Hepatocyte (in vitro differentiated cells): Measurements from ENCODE around the gene SLC6A12. TPM values are rescaled to one million over a fixed set of nuclear protein-coding genes. Genes with fewer than 3 reads are reported as not detected.

Experiments
- DNase-seq: peaks from one replicate; pipeline ENCODE4 v3.0.0-alpha.2; 2016; ENCODE audit warnings: low spot score
- H2AFZ ChIP-seq: fragments of 200-600 bp; sonication (generic); 2 replicates; pipeline ENCODE4 v1.6.0; 2016; ENCODE audit warnings: antibody characterized with exemption, mild to moderate bottlenecking
- H3K27ac ChIP-seq: fragments of 200-600 bp; sonication (generic); 2 replicates; pipeline ENCODE4 v1.5.1; 2016; ENCODE audit warnings: mild to moderate bottlenecking
- H3K27me3 ChIP-seq: fragments of 200-600 bp; sonication (generic); 2 replicates; pipeline ENCODE4 v1.6.1; 2016
- H3K36me3 ChIP-seq: fragments of 200-600 bp; sonication (generic); replicated peaks from 2 replicates; pipeline ENCODE4 v1.5.1; 2016; ENCODE audit warnings: low read depth; ENCODE audit not compliant: insufficient read depth
- H3K4me1 ChIP-seq: fragments of 200-600 bp; sonication (generic); 2 replicates; pipeline ENCODE4 v1.5.1; 2016; ENCODE audit warnings: mild to moderate bottlenecking, moderate library complexity; ENCODE audit not compliant: insufficient read depth
- H3K4me2 ChIP-seq: fragments of 200-600 bp; sonication (generic); 2 replicates; pipeline ENCODE4 v1.6.0; 2016
- H3K4me3 ChIP-seq: fragments of 200-600 bp; sonication (generic); 2 replicates; pipeline ENCODE4 v1.5.1; 2016; ENCODE audit warnings: mild to moderate bottlenecking
- H3K79me2 ChIP-seq: fragments of 200-600 bp; sonication (generic); 2 replicates; pipeline ENCODE4 v1.6.0; 2017; ENCODE audit warnings: mild to moderate bottlenecking
- H3K9me2 ChIP-seq: fragments of 200-600 bp; sonication (generic); replicated peaks from 2 replicates; pipeline ENCODE4 v1.6.0; 2017; ENCODE audit warnings: mild to moderate bottlenecking; ENCODE audit not compliant: insufficient read depth
- H3K9me3 ChIP-seq: fragments of 200-600 bp; sonication (generic); 2 replicates; pipeline ENCODE4 v1.5.1; 2016; ENCODE audit warnings: low read depth, mild to moderate bottlenecking
- H4K20me1 ChIP-seq: fragments of 200-600 bp; sonication (generic); 2 replicates; pipeline ENCODE4 v1.6.0; 2016; ENCODE audit warnings: mild to moderate bottlenecking; ENCODE audit not compliant: insufficient read depth, poor library complexity, severe bottlenecking
- EZH2 ChIP-seq: fragments of 200-600 bp; sonication (generic); IDR thresholded peaks from 2 replicates; pipeline ENCODE4 v1.6.1; 2016; ENCODE audit warnings: antibody characterized with exemption, mild to moderate bottlenecking, borderline replicate concordance
- EZH2phosphoT487 ChIP-seq: fragments of 200-600 bp; sonication (generic); IDR thresholded peaks from one replicate; pipeline ENCODE4 v1.6.1; 2018; ENCODE audit warnings: antibody characterized with exemption, mild to moderate bottlenecking, low read depth, moderate library complexity; ENCODE audit not compliant: unreplicated experiment, severe bottlenecking
- WGBS: methylation state at CpG from one replicate; pipeline ENCODE4 v1.1.6; 2016; ENCODE audit warnings: low lambda C conversion rate; ENCODE audit errors: missing lambda C conversion rate; 5-methylcytosine and 5-hydroxymethylcytosine counted together
- polyA plus RNA-seq: library from polyadenylated mRNA; unstranded; fragments of >200 nt; fragmentation: Nextera tagmentation; extraction: Ambion mirVana; gene quantifications from 2 replicates; pipeline ENCODE4 v1.2.1, GENCODE V29; 2016
- total RNA-seq: library from RNA; depleted of rRNA; stranded (reverse); fragments of >200 nt; gene quantifications from 2 replicates; pipeline ENCODE4 v1.2.3, GENCODE V29; 2014
- TF ChIP-seq, protein P1 (sequence below): fragments of 200-600 bp; sonication (generic); IDR thresholded peaks from 2 replicates; pipeline ENCODE4 v1.5.1; 2016; ENCODE audit warnings: antibody characterized with exemption, mild to moderate bottlenecking; ENCODE audit not compliant: poor library complexity

The SLC6A12 gene
- total and polyA plus RNA-seq, 2 experiments from 2014 or later, result 6.1 to 7.9 TPM

DNA sequence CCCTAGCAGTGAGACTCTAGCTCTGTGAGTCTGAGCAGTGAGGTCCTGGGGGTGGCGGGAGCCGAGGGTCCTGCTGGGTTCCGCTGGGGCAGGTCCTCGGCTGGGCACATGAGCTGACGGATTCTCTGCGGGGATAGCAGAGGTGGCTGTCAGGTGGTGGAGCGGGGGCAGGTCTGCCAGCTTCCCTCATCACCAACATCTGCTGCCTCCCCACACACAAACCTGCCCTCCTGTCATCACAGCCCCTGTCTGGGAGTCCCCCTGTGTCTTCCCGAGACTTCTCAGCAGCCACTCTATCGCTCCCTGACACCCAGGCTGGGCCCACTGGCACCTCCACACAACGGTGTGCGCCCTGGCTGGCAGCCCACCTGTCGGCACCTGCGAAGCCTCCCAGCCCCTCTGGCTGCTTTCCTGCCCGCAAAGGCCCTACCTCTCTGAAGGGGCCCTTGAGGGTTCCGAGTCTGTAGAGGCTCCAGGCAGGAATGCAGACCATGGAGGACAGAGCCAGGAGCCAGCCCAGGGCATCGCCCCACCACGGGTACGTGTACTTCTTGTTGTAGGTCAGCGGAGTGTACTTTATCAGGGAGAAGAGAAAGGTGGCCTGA, 7.1 kb upstream of the SLC6A12 start:
- 91% methylated on average over 19 of the region's 19 CpGs for WGBS
- no peaks in the 10 kb centered on the region for H3K9me2 ChIP-seq
- H3K4me2 ChIP-seq, result no peak overlapping the region
- H3K79me2 ChIP-seq, result no peaks in the 10 kb centered on the region
- no peak for DNase-seq
- no peak overlapping the region for H2AFZ ChIP-seq
- H3K4me3 ChIP-seq, result no peak overlapping the region
- H3K9me3 ChIP-seq, result no peaks in the 10 kb centered on the region
- TF ChIP-seq EZH2phosphoT487 (no peak), EZH2 (no peak)
- TF ChIP-seq, protein P1, sequence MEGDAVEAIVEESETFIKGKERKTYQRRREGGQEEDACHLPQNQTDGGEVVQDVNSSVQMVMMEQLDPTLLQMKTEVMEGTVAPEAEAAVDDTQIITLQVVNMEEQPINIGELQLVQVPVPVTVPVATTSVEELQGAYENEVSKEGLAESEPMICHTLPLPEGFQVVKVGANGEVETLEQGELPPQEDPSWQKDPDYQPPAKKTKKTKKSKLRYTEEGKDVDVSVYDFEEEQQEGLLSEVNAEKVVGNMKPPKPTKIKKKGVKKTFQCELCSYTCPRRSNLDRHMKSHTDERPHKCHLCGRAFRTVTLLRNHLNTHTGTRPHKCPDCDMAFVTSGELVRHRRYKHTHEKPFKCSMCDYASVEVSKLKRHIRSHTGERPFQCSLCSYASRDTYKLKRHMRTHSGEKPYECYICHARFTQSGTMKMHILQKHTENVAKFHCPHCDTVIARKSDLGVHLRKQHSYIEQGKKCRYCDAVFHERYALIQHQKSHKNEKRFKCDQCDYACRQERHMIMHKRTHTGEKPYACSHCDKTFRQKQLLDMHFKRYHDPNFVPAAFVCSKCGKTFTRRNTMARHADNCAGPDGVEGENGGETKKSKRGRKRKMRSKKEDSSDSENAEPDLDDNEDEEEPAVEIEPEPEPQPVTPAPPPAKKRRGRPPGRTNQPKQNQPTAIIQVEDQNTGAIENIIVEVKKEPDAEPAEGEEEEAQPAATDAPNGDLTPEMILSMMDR, result no peak
- no peaks in the 10 kb centered on the region for H3K27me3 ChIP-seq
- no peaks in the 10 kb centered on the region for H4K20me1 ChIP-seq
- H3K4me1 ChIP-seq, result no peaks in the 10 kb centered on the region
- no peak overlapping the region for H3K27ac ChIP-seq
- H3K36me3 ChIP-seq, result no peaks in the 10 kb centered on the region

DNA sequence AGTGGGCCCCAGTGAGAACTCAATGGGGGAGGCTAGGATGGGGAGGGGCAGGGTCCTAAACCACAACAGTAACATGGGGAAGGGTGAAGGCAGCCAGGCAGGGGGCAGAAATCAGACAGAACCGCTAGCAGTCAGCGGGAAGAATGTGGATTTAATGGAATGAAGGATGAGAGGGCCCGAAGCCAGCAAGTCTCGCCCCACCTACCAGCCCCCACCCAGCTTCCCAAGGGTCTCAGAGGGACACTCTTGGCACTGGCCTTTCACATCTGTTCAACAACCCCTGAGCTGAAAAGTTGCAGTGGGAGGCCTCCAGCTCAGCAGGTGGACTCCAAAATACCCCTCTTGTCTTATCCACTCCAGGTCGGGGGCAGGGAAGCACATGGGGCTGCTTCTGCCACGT, 6.5 kb upstream of the SLC6A12 start:
- Histone ChIP-seq H3K4me3 (no peak overlapping the region), H2AFZ (no peak overlapping the region), H3K9me3 (no peaks in the 10 kb centered on the region), H3K36me3 (no peaks in the 10 kb centered on the region), H3K79me2 (no peaks in the 10 kb centered on the region), H3K9me2 (no peaks in the 10 kb centered on the region), H3K4me1 (no peaks in the 10 kb centered on the region), H3K27ac (no peak overlapping the region), H3K27me3 (no peaks in the 10 kb centered on the region), H3K4me2 (no peak overlapping the region), H4K20me1 (no peaks in the 10 kb centered on the region)
- no peak for DNase-seq
- TF ChIP-seq EZH2phosphoT487, result no peak
- no peak for TF ChIP-seq EZH2
- TF ChIP-seq, protein P1, result no peak
- 88% methylated on average over 6 of the region's 6 CpGs for WGBS

DNA sequence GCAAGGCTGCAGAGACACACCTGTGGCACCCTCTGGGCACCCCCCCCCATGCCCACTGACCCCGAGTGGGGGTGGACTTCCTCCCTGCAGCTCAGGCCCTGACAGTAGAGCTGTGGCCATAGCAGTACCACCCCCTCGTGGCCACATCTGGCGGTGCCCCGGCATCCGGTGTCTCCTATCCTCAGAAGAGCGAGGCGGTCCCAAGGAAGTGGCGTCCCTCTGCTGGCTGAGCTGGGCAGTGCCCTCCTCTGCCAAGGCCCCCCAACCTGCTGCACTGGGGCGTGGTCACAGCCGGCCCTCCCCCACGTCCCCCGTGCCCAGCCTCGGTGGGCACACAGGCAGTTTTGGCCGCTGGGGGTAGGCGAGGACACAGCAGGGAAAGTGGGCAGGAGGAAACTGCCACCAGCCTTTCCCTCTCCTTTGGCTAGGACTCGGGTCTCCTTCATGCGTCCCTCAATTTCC, 6.0 kb upstream of the SLC6A12 start:
- 32% methylated on average over 16 of the region's 17 CpGs for WGBS

More for the DNA sequence above, 6.0 kb upstream of the SLC6A12 start:
- Histone ChIP-seq H3K9me2 (no peaks in the 10 kb centered on the region), H3K4me1 (no peaks in the 10 kb centered on the region), H3K4me3 (no peak overlapping the region), H3K9me3 (no peaks in the 10 kb centered on the region), H3K36me3 (no peaks in the 10 kb centered on the region), H3K4me2 (no peak overlapping the region), H4K20me1 (no peaks in the 10 kb centered on the region), H3K27ac (no peak overlapping the region), H3K79me2 (no peaks in the 10 kb centered on the region), H2AFZ (no peak overlapping the region), H3K27me3 (no peaks in the 10 kb centered on the region)
- peak; percentile 87 for DNase-seq
- TF ChIP-seq EZH2phosphoT487 (no peak), EZH2 (no peak)
- TF ChIP-seq, protein P1, result peak; percentile 73
